ENCODE data around the gene FBXO27. TPM values are rescaled to one million over a fixed set of nuclear protein-coding genes. Genes with fewer than 3 reads are reported as not detected.
"Not testable (repeated sequence)": the region's sequence is repeated elsewhere in the genome, so short reads cannot be mapped to it uniquely, and the experiment has no call there.

FBXO27 gene
- total RNA-seq, 4 donors from 2014 or later, result 5.7 to 14.0 (median 8.3) TPM

DNA sequence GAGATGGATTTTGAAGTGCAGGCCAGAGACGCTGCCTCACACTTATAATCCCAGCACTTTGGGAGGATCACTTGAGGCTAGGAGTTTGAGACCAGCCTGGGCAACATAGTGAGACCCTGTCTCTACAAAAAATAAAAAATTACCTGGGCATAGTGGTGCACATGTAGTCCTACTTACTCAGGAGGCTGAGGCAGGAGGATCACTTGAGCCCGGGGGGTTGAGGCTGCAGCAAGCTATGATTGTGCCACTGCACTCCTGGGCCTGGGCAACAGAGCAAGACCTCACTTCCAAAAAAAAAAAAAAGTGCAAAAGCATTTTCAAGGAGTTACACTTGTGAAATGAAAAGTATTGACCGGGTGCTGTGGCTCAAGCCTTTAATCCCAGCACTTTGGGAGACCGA lies 29.2 kb downstream of the FBXO27 start:
- whole genome bisulfite sequencing, 2 donors, result 54 to 63% methylated on average over 3 to 4 of the region's 4 CpGs
- no peak for DNase-seq
- no peak for TF ChIP-seq POLR2A (IDR thresholded peaks at IDR 0.05)
- TF ChIP-seq, protein P1, sequence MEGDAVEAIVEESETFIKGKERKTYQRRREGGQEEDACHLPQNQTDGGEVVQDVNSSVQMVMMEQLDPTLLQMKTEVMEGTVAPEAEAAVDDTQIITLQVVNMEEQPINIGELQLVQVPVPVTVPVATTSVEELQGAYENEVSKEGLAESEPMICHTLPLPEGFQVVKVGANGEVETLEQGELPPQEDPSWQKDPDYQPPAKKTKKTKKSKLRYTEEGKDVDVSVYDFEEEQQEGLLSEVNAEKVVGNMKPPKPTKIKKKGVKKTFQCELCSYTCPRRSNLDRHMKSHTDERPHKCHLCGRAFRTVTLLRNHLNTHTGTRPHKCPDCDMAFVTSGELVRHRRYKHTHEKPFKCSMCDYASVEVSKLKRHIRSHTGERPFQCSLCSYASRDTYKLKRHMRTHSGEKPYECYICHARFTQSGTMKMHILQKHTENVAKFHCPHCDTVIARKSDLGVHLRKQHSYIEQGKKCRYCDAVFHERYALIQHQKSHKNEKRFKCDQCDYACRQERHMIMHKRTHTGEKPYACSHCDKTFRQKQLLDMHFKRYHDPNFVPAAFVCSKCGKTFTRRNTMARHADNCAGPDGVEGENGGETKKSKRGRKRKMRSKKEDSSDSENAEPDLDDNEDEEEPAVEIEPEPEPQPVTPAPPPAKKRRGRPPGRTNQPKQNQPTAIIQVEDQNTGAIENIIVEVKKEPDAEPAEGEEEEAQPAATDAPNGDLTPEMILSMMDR (IDR thresholded peaks at IDR 0.05), result no peak
- H3K4me1 ChIP-seq, result no peaks in the 10 kb centered on the region
- no peaks in the 10 kb centered on the region for H3K9me3 ChIP-seq
- no peak overlapping the region for H3K4me3 ChIP-seq
- no peaks in the 10 kb centered on the region for H3K36me3 ChIP-seq
- intact Hi-C loops (cut with DNase I), result no loop called here
- no peak overlapping the region for H3K27ac ChIP-seq
- peaks cover 0 to 8% (median 0%) of the 10 kb centered on the region in 4 donors for H3K27me3 ChIP-seq

GRCh38 chr19:39001041-39001440 lies 31.3 kb downstream of the FBXO27 start:
- WGBS, 2 donors, result 44 to 49% methylated on average over 7 of the region's 7 CpGs
- Histone ChIP-seq H3K27me3 (peaks cover 0 to 8% (median 0%) of the 10 kb centered on the region in 4 donors), H3K27ac (no peak overlapping the region), H3K36me3 (no peaks in the 10 kb centered on the region), H3K9me3 (no peaks in the 10 kb centered on the region), H3K4me3 (no peak overlapping the region), H3K4me1 (no peaks in the 10 kb centered on the region)
- no peak for TF ChIP-seq POLR2A (IDR thresholded peaks at IDR 0.05)
- TF ChIP-seq, protein P1 (IDR thresholded peaks at IDR 0.05), result no peak
- DNase-seq, result no peak
- intact Hi-C loops (cut with DNase I), result no loop called here

GRCh38 chr19:38997576-38997975 lies 34.8 kb downstream of the FBXO27 start:
- H3K27ac ChIP-seq; H3K4me3 ChIP-seq; H3K36me3 ChIP-seq; DNase-seq; intact Hi-C loops (cut with DNase I); H3K27me3 ChIP-seq; H3K9me3 ChIP-seq: not testable (repeated sequence)
- H3K4me1 ChIP-seq, result peaks cover 4 to 13% (median 5%) of the 10 kb centered on the region in 3 donors
- WGBS, 2 donors, result 74 to 76% methylated on average over 3 of the region's 3 CpGs

- 18 to 63% methylated on average over 2 to 3 of the region's 3 CpGs for WGBS, 2 donors
- peaks cover 0 to 10% (median 0%) of the 10 kb centered on the region in 4 donors for H3K27me3 ChIP-seq
- no peaks in the 10 kb centered on the region for H3K36me3 ChIP-seq
- no peaks in the 10 kb centered on the region for H3K9me3 ChIP-seq
- H3K27ac ChIP-seq, result peak overlapping the region; percentile 15 to 75 (median 60)
- no peak overlapping the region for H3K4me3 ChIP-seq
- DNase-seq, result no peak
- peaks cover 10 to 31% (median 15%) of the 10 kb centered on the region in 3 donors for H3K4me1 ChIP-seq
- intact Hi-C loops (cut with DNase I), result no loop called here
- TF ChIP-seq POLR2A (IDR thresholded peaks at IDR 0.05), result no peak
- TF ChIP-seq, protein P1 (IDR thresholded peaks at IDR 0.05), result no peak
These were observed 39.1 kb downstream of the FBXO27 start for GRCh38 chr19:38993271-38993670.

GRCh38 chr19:38990949-38991697 lies 41.2 kb downstream of the FBXO27 start:
- no peak for DNase-seq

GRCh38 chr19:38989614-38990013 lies 42.7 kb downstream of the FBXO27 start:
- WGBS, 2 donors, result 70 to 77% methylated on average over 1 of the region's 1 CpG
- H3K4me1 ChIP-seq, result peaks cover 10 to 31% (median 15%) of the 10 kb centered on the region in 3 donors

More at GRCh38 chr19:38990949-38991697, 41.2 kb downstream of the FBXO27 start:
- Histone ChIP-seq H3K27ac (no peak overlapping the region), H3K27me3 (peaks cover 0 to 10% (median 0%) of the 10 kb centered on the region in 4 donors), H3K4me1 (peaks cover 10 to 31% (median 15%) of the 10 kb centered on the region in 3 donors), H3K9me3 (no peaks in the 10 kb centered on the region), H3K36me3 (no peaks in the 10 kb centered on the region), H3K4me3 (no peak overlapping the region)
- no peak for TF ChIP-seq POLR2A (IDR thresholded peaks at IDR 0.05)
- TF ChIP-seq, protein P1 (IDR thresholded peaks at IDR 0.05), result no peak
- intact Hi-C loops (cut with DNase I), result no loop called here
- 62 to 80% methylated on average over 5 to 11 of the region's 13 CpGs for WGBS, 2 donors

More at GRCh38 chr19:38989614-38990013, 42.7 kb downstream of the FBXO27 start:
- H3K4me3 ChIP-seq; H3K36me3 ChIP-seq; intact Hi-C loops (cut with DNase I); DNase-seq; H3K9me3 ChIP-seq; H3K27ac ChIP-seq: not testable (repeated sequence)
- peaks cover 0 to 19% (median 0%) of the 10 kb centered on the region in 4 donors for H3K27me3 ChIP-seq
